ENCODE data around the gene GPR142.

GPR142 gene

GRCh38 chr17:74380959-74381808 lies 13.9 kb downstream of the GPR142 start:
- Histone ChIP-seq H3K27me3 (ENCODE audit: control insufficient read depth, insufficient read depth, low read length) (no peaks in the 10 kb centered on the region), H3K27ac (ENCODE audit: low read length) (no peak overlapping the region), H3K4me1 (ENCODE audit: control insufficient read depth, insufficient read depth, low read length) (peaks cover 2% of the 10 kb centered on the region; the same call in 1 of the 2 replicates), H3K9me3 (ENCODE audit: control insufficient read depth, insufficient read depth, low read length) (no peaks in the 10 kb centered on the region), H3K36me3 (ENCODE audit: control insufficient read depth, insufficient read depth, low read length) (no peaks in the 10 kb centered on the region), H3K4me3 (ENCODE audit: low read length) (no peak overlapping the region)
- DNase-seq (ENCODE audit: low read depth, low spot score), result no peak
- no CpG with 5 or more reads among the region's 15 CpGs for WGBS (ENCODE audit: insufficient coverage, insufficient read length)

- DNase-seq (ENCODE audit: low read depth, low spot score), result no peak
- Histone ChIP-seq H3K36me3 (ENCODE audit: control insufficient read depth, insufficient read depth, low read length) (no peaks in the 10 kb centered on the region), H3K27ac (ENCODE audit: low read length) (no peak overlapping the region), H3K27me3 (ENCODE audit: control insufficient read depth, insufficient read depth, low read length) (no peaks in the 10 kb centered on the region), H3K4me3 (ENCODE audit: low read length) (no peak overlapping the region), H3K9me3 (ENCODE audit: control insufficient read depth, insufficient read depth, low read length) (no peaks in the 10 kb centered on the region), H3K4me1 (ENCODE audit: control insufficient read depth, insufficient read depth, low read length) (peaks cover 8% of the 10 kb centered on the region)
- WGBS (ENCODE audit: insufficient coverage, insufficient read length), result no CpG with 5 or more reads among the region's 5 CpGs
These were observed 15.8 kb downstream of the GPR142 start for GRCh38 chr17:74383141-74383540.

GRCh38 chr17:74385201-74385600 lies 17.9 kb downstream of the GPR142 start:
- WGBS (ENCODE audit: insufficient coverage, insufficient read length), result no CpG with 5 or more reads among the region's 3 CpGs
- Histone ChIP-seq H3K36me3 (ENCODE audit: control insufficient read depth, insufficient read depth, low read length) (no peaks in the 10 kb centered on the region), H3K4me1 (ENCODE audit: control insufficient read depth, insufficient read depth, low read length) (peaks cover 9% of the 10 kb centered on the region), H3K27ac (ENCODE audit: low read length) (no peak overlapping the region), H3K9me3 (ENCODE audit: control insufficient read depth, insufficient read depth, low read length) (no peaks in the 10 kb centered on the region), H3K4me3 (ENCODE audit: low read length) (no peak overlapping the region), H3K27me3 (ENCODE audit: control insufficient read depth, insufficient read depth, low read length) (no peaks in the 10 kb centered on the region)
- DNase-seq (ENCODE audit: low read depth, low spot score), result no peak

GRCh38 chr17:74386386-74386785 lies 19.1 kb downstream of the GPR142 start:
- no peak for DNase-seq (ENCODE audit: low read depth, low spot score)
- Histone ChIP-seq H3K4me3 (ENCODE audit: low read length) (no peak overlapping the region), H3K4me1 (ENCODE audit: control insufficient read depth, insufficient read depth, low read length) (peaks cover 7% of the 10 kb centered on the region), H3K9me3 (ENCODE audit: control insufficient read depth, insufficient read depth, low read length) (no peaks in the 10 kb centered on the region), H3K27me3 (ENCODE audit: control insufficient read depth, insufficient read depth, low read length) (no peaks in the 10 kb centered on the region), H3K27ac (ENCODE audit: low read length) (no peak overlapping the region), H3K36me3 (ENCODE audit: control insufficient read depth, insufficient read depth, low read length) (no peaks in the 10 kb centered on the region)
- WGBS (ENCODE audit: insufficient coverage, insufficient read length), result no CpG with 5 or more reads among the region's 8 CpGs

GRCh38 chr17:74387365-74388218 lies 20.3 kb downstream of the GPR142 start:
- no peaks in the 10 kb centered on the region for H3K9me3 ChIP-seq (ENCODE audit: control insufficient read depth, insufficient read depth, low read length)
- peaks cover 7% of the 10 kb centered on the region for H3K4me1 ChIP-seq (ENCODE audit: control insufficient read depth, insufficient read depth, low read length)
- WGBS (ENCODE audit: insufficient coverage, insufficient read length), result no CpG with 5 or more reads among the region's 17 CpGs
- H3K36me3 ChIP-seq (ENCODE audit: control insufficient read depth, insufficient read depth, low read length), result no peaks in the 10 kb centered on the region
- H3K27me3 ChIP-seq (ENCODE audit: control insufficient read depth, insufficient read depth, low read length), result no peaks in the 10 kb centered on the region
- H3K4me3 ChIP-seq (ENCODE audit: low read length), result no peak overlapping the region
- no peak overlapping the region for H3K27ac ChIP-seq (ENCODE audit: low read length)
- no peak for DNase-seq (ENCODE audit: low read depth, low spot score)

- no peaks in the 10 kb centered on the region for H3K36me3 ChIP-seq (ENCODE audit: control insufficient read depth, insufficient read depth, low read length)
- peaks cover 7% of the 10 kb centered on the region for H3K4me1 ChIP-seq (ENCODE audit: control insufficient read depth, insufficient read depth, low read length)
- H3K4me3 ChIP-seq (ENCODE audit: low read length), result no peak overlapping the region
- H3K27me3 ChIP-seq (ENCODE audit: control insufficient read depth, insufficient read depth, low read length), result no peaks in the 10 kb centered on the region
- no peak for DNase-seq (ENCODE audit: low read depth, low spot score)
- no peak overlapping the region for H3K27ac ChIP-seq (ENCODE audit: low read length)
- WGBS (ENCODE audit: insufficient coverage, insufficient read length), result no CpG with 5 or more reads among the region's 12 CpGs
- H3K9me3 ChIP-seq (ENCODE audit: control insufficient read depth, insufficient read depth, low read length), result no peaks in the 10 kb centered on the region
These were observed 21.9 kb downstream of the GPR142 start for GRCh38 chr17:74389084-74389753.

- H3K27ac ChIP-seq (ENCODE audit: low read length), result no peak overlapping the region
- no peaks in the 10 kb centered on the region for H3K9me3 ChIP-seq (ENCODE audit: control insufficient read depth, insufficient read depth, low read length)
- no peaks in the 10 kb centered on the region for H3K36me3 ChIP-seq (ENCODE audit: control insufficient read depth, insufficient read depth, low read length)
- no peak overlapping the region for H3K4me3 ChIP-seq (ENCODE audit: low read length)
- no peaks in the 10 kb centered on the region for H3K27me3 ChIP-seq (ENCODE audit: control insufficient read depth, insufficient read depth, low read length)
- no peak for DNase-seq (ENCODE audit: low read depth, low spot score)
- peaks cover 7% of the 10 kb centered on the region for H3K4me1 ChIP-seq (ENCODE audit: control insufficient read depth, insufficient read depth, low read length)
- 100% methylated on average over 1 of the region's 2 CpGs for WGBS (ENCODE audit: insufficient coverage, insufficient read length)
These were observed 22.8 kb downstream of the GPR142 start for GRCh38 chr17:74389937-74390679.

- Histone ChIP-seq H3K9me3 (ENCODE audit: control insufficient read depth, insufficient read depth, low read length) (no peaks in the 10 kb centered on the region), H3K36me3 (ENCODE audit: control insufficient read depth, insufficient read depth, low read length) (no peaks in the 10 kb centered on the region), H3K4me3 (ENCODE audit: low read length) (no peak overlapping the region), H3K27me3 (ENCODE audit: control insufficient read depth, insufficient read depth, low read length) (no peaks in the 10 kb centered on the region), H3K4me1 (ENCODE audit: control insufficient read depth, insufficient read depth, low read length) (peaks cover 7% of the 10 kb centered on the region), H3K27ac (ENCODE audit: low read length) (no peak overlapping the region)
- no peak for DNase-seq (ENCODE audit: low read depth, low spot score)
- WGBS (ENCODE audit: insufficient coverage, insufficient read length), result no CpG with 5 or more reads among the region's 11 CpGs
These were observed 23.7 kb downstream of the GPR142 start for GRCh38 chr17:74390680-74391653.

- DNase-seq (ENCODE audit: low read depth, low spot score), result no peak
- H3K27ac ChIP-seq (ENCODE audit: low read length), result no peak overlapping the region
- H3K36me3 ChIP-seq (ENCODE audit: control insufficient read depth, insufficient read depth, low read length), result no peaks in the 10 kb centered on the region
- no peak overlapping the region for H3K4me3 ChIP-seq (ENCODE audit: low read length)
- H3K4me1 ChIP-seq (ENCODE audit: control insufficient read depth, insufficient read depth, low read length), result peaks cover 7% of the 10 kb centered on the region
- WGBS (ENCODE audit: insufficient coverage, insufficient read length), result no CpG with 5 or more reads among the region's 5 CpGs
- no peaks in the 10 kb centered on the region for H3K27me3 ChIP-seq (ENCODE audit: control insufficient read depth, insufficient read depth, low read length)
- H3K9me3 ChIP-seq (ENCODE audit: control insufficient read depth, insufficient read depth, low read length), result no peaks in the 10 kb centered on the region
These were observed 24.5 kb downstream of the GPR142 start for GRCh38 chr17:74391771-74392170.
